M059J (cell line): ENCODE measurements around the gene ASTN2. TPM values are rescaled to one million over a fixed set of nuclear protein-coding genes. Genes with fewer than 3 reads are reported as not detected.
A peak's percentile ranks its signal among the peaks of the same experiment; 100 is the strongest.

Experiments used
- DNase-seq: peaks from one replicate; pipeline ENCODE4 v3.0.0-alpha.2; 2012; ENCODE audit warnings: low read depth
- total RNA-seq: library from RNA; depleted of rRNA; stranded (reverse); fragments of >200 nt; shearing (Covaris generic); gene quantifications from 2 replicates; pipeline ENCODE4 v1.2.3, GENCODE V29; 2014

ASTN2 gene
- total RNA-seq, 1 experiment from 2014 or later = 4.2 TPM

DNA sequence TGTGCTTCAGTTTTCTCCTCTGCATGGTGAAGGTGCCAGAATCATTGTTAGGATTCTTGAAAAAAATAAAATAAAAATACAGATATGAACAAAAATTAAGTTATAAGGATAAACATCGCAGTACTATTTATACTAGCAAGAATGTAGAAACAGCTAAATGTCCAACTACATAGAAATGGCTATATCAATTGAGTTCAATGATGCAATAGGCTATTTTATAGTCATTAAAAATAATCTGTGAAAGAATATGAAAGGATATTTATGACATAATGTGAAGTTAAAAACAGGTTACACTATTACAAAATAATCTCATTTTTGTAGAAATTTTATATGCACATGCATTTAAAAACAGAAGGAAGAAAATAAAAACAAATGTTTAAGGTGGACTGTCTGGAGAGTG is 926.5 kb downstream of the ASTN2 start:
- DNase-seq = no peak

DNA sequence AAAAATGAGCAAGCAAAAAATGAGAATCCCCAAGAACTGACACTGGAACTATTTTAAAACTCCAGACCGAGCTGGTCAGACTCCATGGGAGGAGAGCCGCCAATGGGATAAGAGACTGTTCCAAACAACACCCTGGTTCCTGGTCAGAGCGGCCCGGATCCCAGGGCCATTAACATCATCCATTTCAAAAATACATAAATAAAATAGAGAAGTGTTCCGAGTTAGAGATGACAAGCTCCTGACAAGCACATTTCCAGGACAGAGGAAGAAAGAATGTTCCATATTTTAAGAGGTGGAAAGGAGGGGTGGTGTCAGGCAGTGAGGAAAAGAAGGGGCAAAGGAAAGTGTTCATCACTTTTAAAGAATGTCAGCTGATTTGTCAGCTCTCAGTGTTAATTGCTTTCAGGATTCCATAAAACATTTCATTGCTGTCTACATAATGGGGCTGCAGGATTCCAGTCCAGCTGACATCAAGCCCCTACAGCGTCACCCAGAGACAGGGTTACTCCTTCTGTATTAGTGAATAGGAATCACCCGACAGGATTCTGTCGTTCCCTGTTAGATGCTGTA is 930.3 kb downstream of the ASTN2 start:
- no peak for DNase-seq

- no peak for DNase-seq
These were observed 931.0 kb downstream of the ASTN2 start for GRCh38 chr9:116483622-116484491.

DNA sequence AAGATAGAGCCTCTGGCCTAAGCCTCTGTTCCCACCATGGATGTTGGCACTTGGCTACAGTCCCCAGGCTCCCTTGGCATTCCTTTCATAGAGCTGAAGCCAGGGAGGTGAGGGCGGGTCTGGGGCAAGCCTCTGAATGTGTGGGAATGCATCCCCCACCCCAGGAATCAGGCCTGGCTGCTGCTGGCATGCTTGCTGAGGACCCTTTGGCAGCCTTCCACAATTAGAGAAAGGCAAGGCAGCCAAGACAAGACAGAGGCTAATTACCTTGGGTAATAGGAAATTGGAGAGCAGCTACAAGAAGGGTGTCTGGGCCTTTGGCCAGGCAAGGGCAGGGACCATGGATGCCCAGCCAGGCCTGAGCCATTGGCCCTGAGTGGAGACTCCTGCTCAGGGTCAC is 932.1 kb downstream of the ASTN2 start:
- DNase-seq = peak; percentile 16

- DNase-seq = no peak
These were observed 934.2 kb downstream of the ASTN2 start for GRCh38 chr9:116480700-116481099.

DNA sequence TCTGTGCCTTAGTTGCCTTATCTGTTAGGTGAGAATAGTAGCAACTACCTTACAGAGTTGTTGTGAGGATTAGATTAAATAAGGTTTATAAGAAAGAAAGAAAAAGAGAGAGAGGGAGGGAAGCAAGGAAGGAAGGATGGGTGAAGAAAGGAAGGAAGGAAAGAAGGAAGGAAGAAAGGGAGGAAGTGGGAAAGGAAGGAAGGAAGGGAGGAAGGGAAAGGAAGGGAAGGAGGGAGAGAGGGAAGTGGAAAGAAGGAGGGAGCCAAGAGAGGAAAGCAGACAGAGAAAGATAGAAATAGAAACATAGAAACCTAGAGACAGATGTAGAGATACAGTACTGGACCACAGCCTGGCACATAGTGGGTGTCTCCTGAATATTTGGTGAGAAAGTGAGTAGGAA is 934.9 kb downstream of the ASTN2 start:
- no peak for DNase-seq

- no peak for DNase-seq
These were observed 935.8 kb downstream of the ASTN2 start for GRCh38 chr9:116479056-116479544.

- DNase-seq = no peak
These were observed 937.2 kb downstream of the ASTN2 start for GRCh38 chr9:116477584-116478141.

GRCh38 chr9:116476935-116477381 is 937.9 kb downstream of the ASTN2 start:
- DNase-seq = no peak

DNA sequence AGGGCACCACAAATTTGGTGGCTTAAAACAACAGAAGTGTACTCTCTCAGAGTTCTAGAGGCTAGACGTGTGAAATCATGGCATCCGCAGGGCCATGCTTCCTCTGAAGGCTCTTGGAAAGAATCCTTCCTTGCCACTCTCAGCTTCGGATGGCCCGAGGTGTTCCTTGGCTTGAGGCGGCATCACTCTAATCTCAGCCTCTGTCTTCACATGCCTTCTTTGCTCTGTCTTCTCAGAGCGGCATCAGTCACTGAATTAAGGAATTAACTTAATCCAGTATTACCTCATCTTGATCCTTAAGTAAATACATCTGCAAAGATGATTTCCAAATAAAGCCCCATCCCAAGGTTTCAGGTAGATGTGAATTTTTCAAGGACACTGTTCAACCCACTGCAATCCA is 938.9 kb downstream of the ASTN2 start:
- DNase-seq = no peak

DNA sequence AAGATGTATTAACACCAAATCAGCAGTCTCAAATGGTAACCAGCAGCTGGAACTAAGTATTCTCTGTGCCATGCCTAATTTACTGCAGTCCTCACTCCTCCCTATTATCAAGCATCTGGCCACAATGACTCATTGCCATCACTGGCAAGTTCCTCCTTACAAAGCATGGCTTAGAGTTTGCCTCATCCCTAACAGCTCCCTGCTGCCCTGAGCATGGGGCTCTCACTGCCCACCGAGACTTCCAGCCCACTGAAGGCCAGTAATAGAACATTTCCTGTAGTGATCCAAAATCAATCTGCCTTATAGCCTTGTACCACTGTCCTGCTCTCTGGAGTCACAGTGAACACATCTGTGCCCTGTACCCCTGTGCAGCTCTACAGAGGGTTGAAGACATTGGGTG is 939.7 kb downstream of the ASTN2 start:
- DNase-seq = no peak

- DNase-seq = no peak
These were observed 942.8 kb downstream of the ASTN2 start for GRCh38 chr9:116471944-116472506.

DNA sequence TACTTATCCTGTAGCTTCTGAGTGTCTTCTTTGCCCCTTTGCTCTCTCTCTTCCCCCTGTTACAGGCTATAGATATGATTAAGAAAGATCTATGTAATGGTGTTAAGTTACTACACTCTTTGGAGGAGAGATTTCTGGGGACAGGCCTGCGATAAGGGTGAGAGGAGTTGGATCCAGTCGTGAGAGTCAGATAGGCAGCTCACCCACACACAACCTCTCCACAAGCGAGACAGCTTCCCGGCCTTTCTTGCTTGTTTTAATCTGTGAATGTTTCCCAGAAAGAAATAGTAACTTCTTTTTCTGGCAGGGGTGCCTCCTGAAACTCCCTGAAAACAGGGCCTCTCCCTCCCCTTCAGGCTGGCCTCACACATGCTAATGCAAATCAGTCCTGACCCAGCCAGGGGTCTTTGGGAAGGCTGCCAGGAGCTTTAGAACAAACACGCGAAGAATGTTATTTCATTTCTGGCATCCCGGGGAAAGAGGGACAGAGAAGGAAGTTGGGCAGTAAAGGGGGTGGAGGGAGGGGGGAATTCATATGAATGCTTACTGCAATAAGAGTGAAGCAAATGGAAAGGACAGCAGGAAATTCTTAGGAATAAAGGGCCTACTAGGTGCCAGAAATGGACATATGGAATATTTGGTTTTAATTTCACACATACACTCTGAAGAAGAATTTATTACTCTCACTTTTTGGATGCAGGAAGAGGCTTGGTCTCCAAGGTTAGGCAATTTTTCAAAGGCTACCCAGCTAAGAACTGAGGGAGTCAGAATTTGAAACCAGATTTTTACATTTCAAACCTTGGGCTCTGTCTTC is 943.6 kb downstream of the ASTN2 start:
- no peak for DNase-seq

GRCh38 chr9:116468793-116469527 is 945.9 kb downstream of the ASTN2 start:
- no peak for DNase-seq

DNA sequence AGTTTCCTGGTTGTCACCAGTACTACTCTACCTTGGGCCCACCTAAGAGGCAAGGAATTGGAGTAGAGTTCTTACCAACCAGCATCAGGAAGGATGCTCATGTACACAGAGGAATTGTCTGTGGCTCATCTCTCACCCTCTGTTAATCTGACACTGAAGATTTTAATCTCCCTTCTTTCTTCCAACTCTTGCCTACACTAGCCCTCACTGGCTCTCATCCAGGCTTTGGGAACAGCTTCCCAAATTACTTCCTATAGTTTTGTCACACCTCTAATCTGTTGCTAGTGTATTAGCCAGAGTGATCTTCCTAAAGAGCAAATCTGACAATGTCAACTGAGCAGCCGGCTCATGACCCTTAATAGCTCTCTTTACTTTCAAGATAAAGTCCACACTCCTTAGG is 946.5 kb downstream of the ASTN2 start:
- no peak for DNase-seq

DNA sequence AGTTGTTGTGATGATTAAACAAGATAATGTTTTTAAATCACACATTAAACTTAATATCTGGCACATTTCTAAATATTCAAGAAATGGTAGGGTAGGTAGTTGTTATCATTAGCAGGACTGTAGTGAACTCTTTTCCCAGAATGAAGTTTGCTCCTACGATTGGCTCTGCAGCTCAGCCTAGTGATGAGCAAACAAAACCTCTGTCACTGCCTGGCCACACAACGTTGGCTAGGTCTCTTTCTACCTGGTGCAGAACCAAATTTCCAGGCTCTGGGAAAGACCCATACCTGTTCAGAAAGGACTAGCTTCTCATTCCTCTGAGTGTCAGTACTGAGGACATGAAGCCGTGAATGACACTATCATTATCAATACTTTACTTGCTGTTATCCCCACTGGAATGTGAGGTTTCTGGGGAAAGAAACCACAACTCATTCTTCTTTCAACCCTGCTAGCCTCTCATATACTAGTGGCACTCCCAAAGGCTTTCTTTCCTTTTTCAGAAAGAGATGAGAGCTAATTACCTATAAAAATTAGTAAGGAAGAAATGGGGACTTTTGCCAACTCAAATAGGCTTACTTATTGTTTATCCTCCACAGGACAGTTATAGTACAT is 947.0 kb downstream of the ASTN2 start:
- no peak for DNase-seq

DNA sequence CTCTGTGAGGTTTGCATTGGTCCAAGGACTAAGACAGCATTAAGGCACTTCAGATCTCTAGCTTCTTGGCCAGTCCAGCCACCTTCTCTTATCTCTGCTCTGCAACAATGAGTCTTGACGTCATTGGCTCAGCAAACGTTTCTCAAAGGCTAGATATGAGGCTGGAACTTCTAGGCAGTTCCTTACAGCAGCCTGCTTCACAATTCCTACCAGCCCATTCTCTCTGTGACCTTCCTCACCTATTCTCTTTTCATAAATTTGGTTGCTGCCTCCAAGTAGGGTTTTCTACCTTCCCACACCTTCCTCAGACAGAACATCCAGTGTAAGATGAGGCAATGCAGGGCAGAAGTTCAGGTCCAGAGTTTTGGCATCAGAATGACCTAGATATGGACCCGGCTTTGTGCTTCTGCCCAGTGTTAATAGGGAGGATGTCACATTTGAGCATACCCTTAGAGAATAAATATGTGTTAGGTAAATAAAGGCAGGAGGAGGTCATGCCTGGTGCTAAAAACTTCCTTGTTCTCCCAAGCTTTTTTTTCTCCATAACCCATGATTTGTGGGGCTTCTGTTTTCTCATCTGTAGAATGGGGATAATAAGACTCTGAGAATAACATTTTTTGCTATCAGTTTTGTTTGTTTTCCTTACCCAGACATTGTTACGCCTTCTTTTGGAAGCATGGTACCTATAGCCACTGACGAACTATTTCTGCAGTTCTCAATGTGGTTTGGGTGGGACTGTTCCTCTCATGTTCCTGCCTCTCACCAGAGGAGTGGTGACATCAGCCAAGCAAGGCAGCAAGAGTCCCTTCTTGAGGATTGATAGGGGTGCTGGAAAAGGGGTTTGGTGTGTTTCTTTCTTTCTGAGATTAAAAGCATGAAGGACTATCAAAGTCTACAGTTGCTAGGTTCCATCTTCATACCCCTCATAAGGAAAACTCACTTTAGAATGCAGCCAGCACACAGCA is 948.3 kb downstream of the ASTN2 start:
- DNase-seq = no peak

DNA sequence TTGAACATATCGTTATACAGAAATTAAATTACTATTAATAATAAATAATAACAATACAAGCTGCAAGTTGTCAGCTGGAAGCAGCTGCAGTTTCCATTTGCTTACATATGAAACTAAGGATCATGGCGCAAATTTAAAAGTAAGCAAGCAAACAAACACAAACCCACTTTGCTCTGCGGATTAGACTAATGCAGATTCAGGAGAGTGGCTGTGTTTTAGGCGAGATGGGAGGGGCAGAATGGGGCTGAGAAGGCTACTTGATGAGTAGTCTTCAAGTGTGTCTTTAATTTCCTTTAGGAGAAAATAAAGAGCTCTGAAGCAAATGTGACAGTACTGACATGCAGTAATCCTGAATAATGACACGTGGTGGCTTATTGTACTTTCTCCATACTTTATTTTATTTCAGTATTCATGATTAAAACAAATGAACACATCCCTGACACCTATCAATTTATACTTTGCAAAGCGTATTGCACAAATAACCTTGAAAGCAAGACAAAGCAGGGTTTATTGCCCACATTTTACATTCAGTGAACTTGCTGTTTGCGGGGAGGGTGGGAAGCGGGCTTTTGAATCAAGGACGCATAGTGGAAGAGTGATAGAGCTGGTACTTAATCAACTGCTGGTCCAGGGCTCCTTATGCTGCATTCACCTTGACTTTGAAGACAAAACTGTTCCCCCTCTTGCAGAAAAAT is 949.1 kb downstream of the ASTN2 start:
- DNase-seq = no peak
